GM19397 (cell line): ENCODE measurements around the gene NFX1.

Experiments
- ATAC-seq: cut with Tn5 transposase; IDR thresholded peaks from one replicate; pipeline ENCODE4 v1.9.1; 2021; ENCODE audit warnings: mild to moderate bottlenecking, moderate library complexity; ENCODE audit not compliant: unreplicated experiment

NFX1 gene

GRCh38 chr9:33415501-33416038, 125.3 kb downstream of the NFX1 start:
- no peak for ATAC-seq

DNA sequence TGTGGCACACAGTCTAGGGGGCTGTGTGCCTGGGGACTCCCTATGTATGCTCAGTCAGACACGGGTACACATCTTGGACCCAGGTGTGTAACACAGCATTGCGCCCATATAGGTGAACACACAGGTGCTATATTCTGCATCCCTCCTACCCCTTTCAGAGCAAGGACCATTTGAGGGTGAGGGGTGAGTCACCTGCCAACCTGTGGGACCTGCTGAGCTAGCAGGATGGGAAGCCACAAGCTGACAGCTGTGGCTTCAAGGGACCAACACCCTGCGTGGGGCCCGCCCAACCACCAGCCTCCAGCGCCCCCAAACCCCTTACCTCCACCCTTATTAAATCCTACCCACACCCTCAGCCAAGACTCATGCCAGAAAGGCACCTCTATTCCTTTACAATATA, 126.7 kb downstream of the NFX1 start:
- ATAC-seq = no peak

DNA sequence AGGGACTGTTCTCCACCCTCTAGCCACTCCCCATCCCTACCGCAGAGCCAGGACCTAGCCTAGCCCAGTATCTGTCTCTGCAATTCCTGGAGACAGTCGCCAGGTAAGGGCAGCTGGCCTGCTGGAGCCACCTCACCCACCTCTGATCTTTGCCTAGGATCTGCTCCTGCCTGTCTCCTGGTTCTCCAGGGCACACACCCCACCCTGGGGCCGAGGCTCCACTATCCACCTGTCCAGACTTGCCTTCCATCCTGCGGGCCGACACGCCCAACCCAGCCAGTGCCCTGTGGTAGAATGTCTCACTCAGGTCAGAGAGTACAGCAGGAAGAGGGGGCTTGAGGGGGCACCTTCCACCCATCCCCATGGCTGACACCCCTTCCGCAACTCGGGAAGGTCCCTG, 127.8 kb downstream of the NFX1 start:
- no peak for ATAC-seq

DNA sequence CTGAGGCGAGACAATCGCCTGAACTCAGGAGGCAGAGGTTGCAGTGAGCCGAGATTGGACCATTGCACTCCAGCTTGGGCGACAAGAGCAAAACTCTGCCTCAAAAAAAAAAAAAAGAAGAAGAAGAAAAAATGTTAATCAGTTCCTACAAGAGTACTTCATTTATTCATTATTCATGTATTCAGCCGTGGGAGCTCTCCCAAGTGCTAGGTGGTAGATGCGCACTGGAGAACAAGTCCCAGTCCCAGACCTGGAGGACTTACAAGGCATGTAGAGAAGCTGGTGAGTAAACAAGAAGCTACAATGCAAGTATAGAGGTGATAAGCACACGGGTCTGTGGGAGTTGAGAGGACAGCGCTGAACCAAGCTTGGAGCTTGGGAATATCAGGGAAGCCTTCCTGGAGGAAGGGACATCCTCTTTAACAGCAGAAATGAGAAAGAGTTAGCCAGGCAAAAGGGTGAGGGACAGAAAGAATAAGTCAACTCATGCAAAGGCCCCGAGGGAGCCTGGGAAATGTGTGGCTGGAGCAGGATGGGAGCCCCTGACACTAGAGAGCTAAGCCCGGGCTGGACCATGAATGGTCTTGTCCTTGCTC, 129.5 kb downstream of the NFX1 start:
- ATAC-seq = no peak
